Measurements from ENCODE around the gene GRK4. TPM values are rescaled to one million over a fixed set of nuclear protein-coding genes. Genes with fewer than 3 reads are reported as not detected.

GRK4 gene
- total and polyA plus RNA-seq, 2 of the 8 experiments (the other 6 are each of a cell fraction or from before 2014, with no cell fraction given): 0.77 to 1.8 TPM

- no peak for TF ChIP-seq GTF2F1 (IDR thresholded peaks at IDR 0.05; ENCODE audit: borderline replicate concordance, low read depth, low read length)
- TF ChIP-seq CHD2 (IDR thresholded peaks at IDR 0.05; ENCODE audit: low read length): peak; percentile 86
- TF ChIP-seq USF2 (IDR thresholded peaks at IDR 0.05; ENCODE audit: low read length): no peak
- TF ChIP-seq TCF12 (IDR thresholded peaks at IDR 0.05; ENCODE audit: low read depth, low read length): no peak
- TF ChIP-seq SRF (IDR thresholded peaks at IDR 0.05; ENCODE audit: low read depth, low read length): no peak
- no peak for TF ChIP-seq E2F6 (IDR thresholded peaks at IDR 0.05)
- TF ChIP-seq RXRA (IDR thresholded peaks at IDR 0.05; ENCODE audit: insufficient read depth, low read depth, low read length): no peak
- TF ChIP-seq SP2 (IDR thresholded peaks at IDR 0.05; ENCODE audit: low read length): no peak
- no peak for TF ChIP-seq SIX5 (IDR thresholded peaks at IDR 0.05; ENCODE audit: low read depth, low read length)
- TF ChIP-seq FOSL1 (IDR thresholded peaks at IDR 0.05; ENCODE audit: insufficient read depth, low read depth, low read length): no peak
- no peak for TF ChIP-seq MAX (IDR thresholded peaks at IDR 0.05)
- no peak for TF ChIP-seq KDM1A (IDR thresholded peaks at IDR 0.05; ENCODE audit: borderline replicate concordance, low read length)
- peak; percentile 18 for TF ChIP-seq ASH2L (IDR thresholded peaks at IDR 0.05; ENCODE audit: low read length)
- no peak for TF ChIP-seq RBBP5 (IDR thresholded peaks at IDR 0.05; ENCODE audit: borderline replicate concordance, low read depth, low read length)
- TF ChIP-seq NANOG (IDR thresholded peaks at IDR 0.05; ENCODE audit: insufficient read depth, low read depth, low read length, poor library complexity, severe bottlenecking): no peak
Observed at GRCh38 chr4:3074846-3075651, 111.7 kb downstream of the GRK4 start (continued).
